Stimulated activated CD4-positive, alpha-beta T cell treated with anti-CD3 and anti-CD28 coated beads, Interleukin-15, amount 100 ng/mL, for 1 hour (primary cell): ENCODE measurements around the gene TRIM43B.
"Not testable (repeated sequence)": the region's sequence is repeated elsewhere in the genome, so short reads cannot be mapped to it uniquely, and the experiment has no call there.

Experiments
- DNase-seq, 2 donors: peaks; one replicate each; pipeline ENCODE4 v3.0.0-alpha.2; 2020; ENCODE audit warnings: low read depth in 1 of 2, low spot score in 1 of 2

The TRIM43B gene

GRCh38 chr2:95434507-95435076, 50.0 kb downstream of the TRIM43B start:
- DNase-seq, result not testable (repeated sequence)

GRCh38 chr2:95433973-95434372, 50.6 kb downstream of the TRIM43B start:
- not testable (repeated sequence) for DNase-seq

GRCh38 chr2:95433373-95433772, 51.2 kb downstream of the TRIM43B start:
- not testable (repeated sequence) for DNase-seq

GRCh38 chr2:95429748-95430467, 54.6 kb downstream of the TRIM43B start:
- not testable (repeated sequence) for DNase-seq

GRCh38 chr2:95427196-95427867, 57.2 kb downstream of the TRIM43B start:
- not testable (repeated sequence) for DNase-seq
